Stimulated activated CD4-positive, alpha-beta T cell treated with anti-CD3 and anti-CD28 coated beads, TNF-alpha, amount 100 ng/mL, for 4 hours (primary cell): Measurements from ENCODE around the gene ECSIT.
"Not testable (repeated sequence)": the region's sequence is repeated elsewhere in the genome, so short reads cannot be mapped to it uniquely, and the experiment has no call there.

Experiments used
- DNase-seq, 3 experiments: peaks; one replicate each; pipeline ENCODE4 v3.0.0-alpha.2; 2020; ENCODE audit warnings: low read depth in 3 of 3

Gene ECSIT

GRCh38 chr19:11479090-11479897 is 49.6 kb downstream of the ECSIT start:
- no peak for DNase-seq

- DNase-seq = no peak
These were observed 50.5 kb downstream of the ECSIT start for GRCh38 chr19:11478167-11479089.

DNA sequence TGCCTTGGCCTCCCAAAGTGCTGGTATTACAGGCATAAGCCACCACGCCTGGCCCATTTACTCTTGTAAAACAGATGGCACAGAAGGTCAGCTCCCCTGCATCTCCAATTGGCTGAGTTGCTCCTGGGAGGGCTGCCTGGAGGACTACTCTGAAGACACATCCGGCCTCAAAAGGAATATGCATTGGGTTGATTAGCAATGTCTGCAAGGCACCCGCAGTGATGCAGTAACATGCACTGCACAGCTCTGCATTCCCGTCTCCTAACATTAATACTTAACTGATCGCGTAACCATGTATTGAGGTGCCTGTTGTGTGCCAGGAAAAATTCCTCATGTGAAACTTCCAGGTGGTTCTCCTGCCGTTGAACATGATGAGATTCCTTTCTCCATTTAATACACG is 53.1 kb downstream of the ECSIT start:
- no peak for DNase-seq

GRCh38 chr19:11475343-11475742 is 53.6 kb downstream of the ECSIT start:
- not testable (repeated sequence) for DNase-seq

- DNase-seq = no peak
These were observed 55.2 kb downstream of the ECSIT start for GRCh38 chr19:11473725-11474124.

GRCh38 chr19:11468266-11468845 is 60.6 kb downstream of the ECSIT start:
- DNase-seq = not testable (repeated sequence)

DNA sequence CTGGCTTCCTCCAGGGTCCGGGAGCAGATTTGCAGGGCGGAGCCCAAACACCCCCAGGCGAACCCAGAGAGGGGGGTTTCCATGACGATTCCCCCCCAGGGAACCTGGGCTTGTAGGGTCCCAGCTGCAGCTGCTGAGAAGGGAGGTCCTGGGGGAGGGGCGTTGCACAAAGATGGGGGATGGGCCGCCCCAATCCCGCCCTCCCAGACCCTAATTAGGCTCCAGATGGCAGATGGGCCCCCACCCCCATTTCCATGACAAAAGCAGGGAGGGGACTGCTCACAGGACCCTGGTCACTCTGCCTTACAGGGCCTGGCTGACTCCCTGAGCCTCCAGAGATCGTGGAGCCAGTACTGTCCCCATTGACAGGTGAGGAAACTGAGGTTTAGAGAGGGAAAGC is 63.3 kb downstream of the ECSIT start:
- no peak for DNase-seq

GRCh38 chr19:11464333-11465265 is 64.3 kb downstream of the ECSIT start:
- no peak for DNase-seq

- no peak for DNase-seq
These were observed 65.5 kb downstream of the ECSIT start for GRCh38 chr19:11463391-11463790.

GRCh38 chr19:11461453-11461852 is 67.5 kb downstream of the ECSIT start:
- DNase-seq = no peak

DNA sequence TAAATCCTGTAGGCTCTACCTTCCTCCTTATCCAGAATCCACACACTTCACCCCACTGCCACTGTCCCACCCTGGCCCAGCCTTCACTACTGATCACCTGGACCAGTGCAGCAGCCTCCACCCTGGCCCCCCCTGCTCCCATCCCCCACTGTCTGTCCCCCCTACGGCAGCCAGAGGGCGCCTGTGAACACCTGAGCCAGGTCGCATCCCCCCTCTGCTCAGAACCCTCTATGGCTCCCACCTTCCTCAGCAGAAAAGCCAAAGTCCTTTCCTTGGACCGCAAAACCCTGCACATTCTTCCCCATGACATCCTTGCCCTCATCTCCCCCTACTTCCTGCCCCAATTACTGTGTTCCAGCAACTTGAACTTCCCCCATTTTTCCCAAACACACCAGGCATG is 68.7 kb downstream of the ECSIT start:
- DNase-seq = no peak

- DNase-seq = not testable (repeated sequence)
These were observed 70.0 kb downstream of the ECSIT start for GRCh38 chr19:11458912-11459311.

DNA sequence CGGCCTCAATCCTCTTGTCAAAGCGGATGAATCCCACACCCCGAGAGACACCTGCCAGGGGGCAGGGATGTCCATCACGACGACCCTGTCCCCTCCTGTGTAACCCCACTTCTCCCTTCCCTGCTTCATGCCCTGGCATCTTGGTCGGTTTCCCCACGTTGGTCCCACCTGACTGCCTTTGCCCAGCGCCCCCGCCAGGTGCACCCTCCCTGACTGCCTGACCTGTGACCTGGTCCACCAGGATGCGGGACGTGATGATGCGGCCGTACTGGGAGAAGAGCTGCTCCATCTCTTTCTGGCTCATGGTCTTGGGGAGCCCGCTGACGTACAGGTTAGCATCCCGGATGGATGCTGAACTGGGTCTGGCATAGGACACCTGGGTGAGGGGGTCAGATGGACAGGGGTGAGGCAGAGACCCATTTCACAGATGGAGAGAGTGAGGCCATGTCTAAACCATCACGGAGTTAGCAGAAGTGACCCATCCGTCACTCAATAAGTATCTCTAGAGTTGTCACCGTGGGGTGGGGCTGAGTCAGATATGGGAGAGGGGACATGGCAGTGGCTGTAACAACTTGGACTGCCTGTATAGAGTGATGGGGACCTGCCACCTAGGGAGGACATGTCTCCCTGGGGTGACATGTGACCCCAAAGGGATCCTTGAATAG is 70.6 kb downstream of the ECSIT start:
- DNase-seq = no peak

DNA sequence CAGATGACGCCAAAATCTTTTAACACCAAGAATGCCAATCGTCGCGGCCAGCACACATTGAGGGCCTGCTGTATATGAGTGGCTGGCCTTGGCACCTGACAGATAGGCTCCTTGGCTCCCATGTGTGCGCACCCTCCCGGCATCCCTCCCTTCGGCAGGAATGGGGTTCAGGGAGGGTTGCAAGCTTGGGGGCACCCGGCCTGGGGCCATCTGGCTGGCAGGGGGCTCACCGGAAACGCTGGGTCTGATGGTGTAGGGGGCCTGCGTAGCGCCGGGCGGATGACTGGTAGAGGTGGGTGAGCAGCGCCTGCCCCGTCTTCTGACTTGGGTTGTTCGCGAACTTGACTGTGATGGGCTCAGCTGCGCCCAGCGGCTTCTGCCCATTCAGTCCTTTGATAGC is 71.1 kb downstream of the ECSIT start:
- DNase-seq = no peak

- DNase-seq = no peak
These were observed 71.8 kb downstream of the ECSIT start for GRCh38 chr19:11457115-11457514.

DNA sequence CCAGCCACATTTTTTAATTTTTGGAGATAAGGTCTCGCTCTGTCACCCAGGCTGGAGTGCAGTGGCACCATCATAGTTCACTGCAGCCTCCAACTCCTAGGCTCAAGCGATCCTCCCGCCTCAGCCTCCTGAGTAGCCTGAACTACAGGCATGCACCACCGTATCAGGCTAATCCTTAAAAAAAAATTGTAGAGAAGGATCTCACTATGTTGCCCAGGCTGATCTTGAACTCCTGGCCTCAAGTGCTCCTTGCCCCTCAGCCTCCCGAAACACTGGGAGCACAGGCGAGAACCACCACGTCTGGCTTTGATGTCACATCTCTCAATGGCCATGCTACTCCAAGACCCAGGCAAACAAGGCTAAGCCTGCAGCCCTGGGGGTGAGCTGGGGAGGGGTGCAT is 72.3 kb downstream of the ECSIT start:
- DNase-seq = no peak
